Stimulated activated CD8-positive, alpha-beta memory T cell treated with anti-CD3 and anti-CD28 coated beads, Interleukin-7, amount 100 ng/mL, for 4 hours (primary cell): ENCODE results near the gene CADM2.

Source experiments
- DNase-seq, 2 donors: peaks; one replicate each; pipeline ENCODE4 v3.0.0-alpha.2; 2020; ENCODE audit warnings: low read depth in 2 of 2

CADM2 gene

GRCh38 chr3:85801955-85802354, 843.2 kb downstream of the CADM2 start:
- no peak for DNase-seq

- no peak for DNase-seq
These were observed 850.0 kb downstream of the CADM2 start for GRCh38 chr3:85808755-85809154.

- no peak for DNase-seq
These were observed 862.5 kb downstream of the CADM2 start for GRCh38 chr3:85821130-85821756.

GRCh38 chr3:85835857-85836440, 877.2 kb downstream of the CADM2 start:
- no peak for DNase-seq

- DNase-seq: no peak
These were observed 878.6 kb downstream of the CADM2 start for GRCh38 chr3:85837402-85837801.

GRCh38 chr3:85838921-85839320, 880.1 kb downstream of the CADM2 start:
- no peak for DNase-seq

GRCh38 chr3:85842081-85842480, 883.3 kb downstream of the CADM2 start:
- DNase-seq: no peak

GRCh38 chr3:85846940-85847339, 888.2 kb downstream of the CADM2 start:
- DNase-seq: no peak

- no peak for DNase-seq
These were observed 892.3 kb downstream of the CADM2 start for GRCh38 chr3:85851071-85851470.

GRCh38 chr3:85853805-85854204, 895.0 kb downstream of the CADM2 start:
- DNase-seq: no peak

GRCh38 chr3:85862893-85863455, 904.2 kb downstream of the CADM2 start:
- DNase-seq: no peak

GRCh38 chr3:85864896-85865295, 906.1 kb downstream of the CADM2 start:
- DNase-seq: no peak

GRCh38 chr3:85867072-85867471, 908.3 kb downstream of the CADM2 start:
- no peak for DNase-seq

GRCh38 chr3:85875589-85875988, 916.8 kb downstream of the CADM2 start:
- DNase-seq: no peak

GRCh38 chr3:85877631-85878030, 918.8 kb downstream of the CADM2 start:
- DNase-seq: no peak

GRCh38 chr3:85881833-85882393, 923.1 kb downstream of the CADM2 start:
- DNase-seq: no peak

- DNase-seq: no peak
These were observed 931.3 kb downstream of the CADM2 start for GRCh38 chr3:85890043-85890555.

GRCh38 chr3:85903434-85903833, 944.6 kb downstream of the CADM2 start:
- DNase-seq: no peak

- DNase-seq: no peak
These were observed 954.2 kb downstream of the CADM2 start for GRCh38 chr3:85912980-85913379.

GRCh38 chr3:85922374-85922773, 963.6 kb downstream of the CADM2 start:
- no peak for DNase-seq

- no peak for DNase-seq
These were observed 971.9 kb downstream of the CADM2 start for GRCh38 chr3:85930718-85931117.

- no peak for DNase-seq
These were observed 974.5 kb downstream of the CADM2 start for GRCh38 chr3:85933326-85933725.

- no peak for DNase-seq
These were observed 976.4 kb downstream of the CADM2 start for GRCh38 chr3:85935171-85935570.
